HepG2 (cell line): ENCODE data around the gene RPS6KA5. TPM values are rescaled to one million over a fixed set of nuclear protein-coding genes. Genes with fewer than 3 reads are reported as not detected.

Source experiments
- ATAC-seq: fragments of 200-7000 bp; cut with Tn5 transposase; 3 replicates; pipeline ENCODE4 v1.9.1; 2020; ENCODE audit warnings: mild to moderate bottlenecking, moderate library complexity
- BruUV-seq: library from RNA; stranded (reverse); fragments of 400-500 nt; replicated peaks from 2 replicates; lab custom pipeline; 2021; lab: Mats Ljungman, UMichigan
- CTCF ChIA-PET: fragments of 300-600 bp; formaldehyde crosslinking; extraction: SDS; loops from one replicate; lab custom pipeline; 2021; ENCODE audit warnings: low total read pairs, inconsistent platforms, low intra/inter-chr PET ratio; lab: Yijun Ruan, JAX
- POLR2A ChIA-PET: fragments of 350-600 bp; sonication (Branson Sonifier 250); formaldehyde crosslinking; loops from one replicate; lab custom pipeline; 2020; ENCODE audit warnings: antibody characterized with exemption, inconsistent platforms; lab: Yijun Ruan, JAX
- DNase-seq: peaks from one replicate; pipeline ENCODE4 v3.0.0-alpha.2; 2015; ENCODE audit warnings: low spot score
- FAIRE-seq: peaks from 3 replicates; lab custom pipeline; 2011; peaks lifted over from hg19 to GRCh38; lab: Jason Lieb, UNC
- H2AFZ ChIP-seq: one replicate; pipeline ENCODE4 v1.6.1; 2011; ENCODE audit warnings: low read length, inconsistent platforms
- H3K27ac ChIP-seq: fragments of 300-600 bp; 3 replicates; pipeline ENCODE4 v1.8.0; 2011; ENCODE audit warnings: mixed run types, mild to moderate bottlenecking, mixed read lengths, low read length, inconsistent platforms; ENCODE audit not compliant: insufficient read depth; ENCODE audit errors: extremely low read length
- H3K27me3 ChIP-seq, 2 experiments: fragments of 200-600 bp in 1 of 2; 2 replicates in 1 of 2; 3 replicates in 1 of 2; pipeline versions ENCODE4 v1.6.0 to v1.8.0; 2011; ENCODE audit warnings: low read length in 2 of 2, mild to moderate bottlenecking in 2 of 2, moderate library complexity in 2 of 2, inconsistent platforms in 1 of 2; ENCODE audit not compliant: insufficient read depth in 2 of 2, control insufficient read depth in 1 of 2
- H3K36me3 ChIP-seq, 2 experiments: fragments of 200-600 bp in 1 of 2; replicated peaks in 1 of 2; 2 replicates in 1 of 2; 3 replicates in 1 of 2; pipeline versions ENCODE4 v1.5.1 to v1.8.0; 2011; ENCODE audit warnings: low read length in 2 of 2, inconsistent platforms in 1 of 2; ENCODE audit not compliant: insufficient read depth in 2 of 2, control insufficient read depth in 1 of 2
- H3K4me1 ChIP-seq: 2 replicates; pipeline ENCODE4 v1.5.1; 2012; ENCODE audit warnings: low read length, inconsistent platforms; ENCODE audit not compliant: insufficient read depth
- H3K4me2 ChIP-seq: 2 replicates; pipeline ENCODE4 v1.6.0; 2011; ENCODE audit warnings: low read depth, low read length, inconsistent platforms
- H3K4me3 ChIP-seq, 3 experiments: fragments of 200-600 bp in 1 of 3; sonication (generic), shearing (Covaris generic) in 1 of 3; replicated peaks in 1 of 3; 2 replicates each; pipeline ENCODE4 v1.5.1; 2011 to 2016; ENCODE audit warnings: low read length in 3 of 3, inconsistent platforms in 2 of 3, low read depth in 2 of 3, mild to moderate bottlenecking in 2 of 3, control low read depth in 1 of 3, mixed read lengths in 1 of 3; ENCODE audit not compliant: insufficient read depth in 1 of 3
- H3K79me2 ChIP-seq: one replicate; pipeline ENCODE4 v1.6.1; 2011; ENCODE audit warnings: low read length, inconsistent platforms; ENCODE audit not compliant: insufficient read depth
- H3K9ac ChIP-seq: 2 replicates; pipeline ENCODE4 v1.6.0; 2011; ENCODE audit warnings: mild to moderate bottlenecking, low read depth, low read length, inconsistent platforms; ENCODE audit not compliant: insufficient read depth
- H3K9me3 ChIP-seq: 2 replicates; pipeline ENCODE4 v1.5.1; 2012; ENCODE audit warnings: mild to moderate bottlenecking, low read length
- H4K20me1 ChIP-seq: 2 replicates; pipeline ENCODE4 v1.6.0; 2011; ENCODE audit warnings: inconsistent platforms, mild to moderate bottlenecking, low read length, moderate library complexity; ENCODE audit not compliant: insufficient read depth
- E2F2 ChIP-seq: sonication (generic); formaldehyde crosslinking; IDR thresholded peaks from 2 replicates; pipeline ENCODE4 v1.4.0; 2020; ENCODE audit warnings: missing genetic modification reagents, borderline replicate concordance
- GATA4 ChIP-seq: sonication (generic); IDR thresholded peaks from 2 replicates; pipeline ENCODE4 v1.6.1; 2016; ENCODE audit warnings: antibody characterized with exemption, low read depth, borderline replicate concordance
- NFIB ChIP-seq: sonication (generic); formaldehyde crosslinking; IDR thresholded peaks from 2 replicates; pipeline ENCODE4 v1.9.0; 2021; ENCODE audit warnings: missing genetic modification reagents, mild to moderate bottlenecking, borderline replicate concordance
- NPAS2 ChIP-seq: sonication (generic); formaldehyde crosslinking; IDR thresholded peaks from 2 replicates; pipeline ENCODE4 v1.8.0; 2022; ENCODE audit warnings: mild to moderate bottlenecking, missing genetic modification reagents, borderline replicate concordance
- TSC22D2 ChIP-seq: sonication (generic); formaldehyde crosslinking; IDR thresholded peaks from 2 replicates; pipeline ENCODE4 v1.5.1; 2020; ENCODE audit warnings: missing genetic modification reagents, mild to moderate bottlenecking, borderline replicate concordance
- ZFP82 ChIP-seq: sonication (generic); formaldehyde crosslinking; IDR thresholded peaks from 2 replicates; pipeline ENCODE4 v1.5.1; 2020; ENCODE audit warnings: mild to moderate bottlenecking, missing genetic modification reagents, borderline replicate concordance
- ZFX ChIP-seq: sonication (generic); formaldehyde crosslinking; IDR thresholded peaks from 2 replicates; pipeline ENCODE4 v1.4.0; 2020; ENCODE audit warnings: mild to moderate bottlenecking, low read depth, missing genetic modification reagents, moderate library complexity
- ZNF205 ChIP-seq: IDR thresholded peaks from 2 replicates; pipeline ENCODE4 v1.6.1; 2018; ENCODE audit warnings: missing biosample characterization, missing genetic modification reagents
- ZNF24 ChIP-seq: fragments of 450-650 bp; IDR thresholded peaks from 2 replicates; pipeline ENCODE4 v1.6.1; 2017; ENCODE audit warnings: antibody characterized with exemption, mild to moderate bottlenecking
- ZNF326 ChIP-seq: sonication (generic); formaldehyde crosslinking; IDR thresholded peaks from 2 replicates; pipeline ENCODE4 v1.4.0; 2020; ENCODE audit warnings: missing genetic modification reagents, borderline replicate concordance
- ZNF777 ChIP-seq: sonication (generic); formaldehyde crosslinking; IDR thresholded peaks from 2 replicates; pipeline ENCODE4 v1.4.0; 2020; ENCODE audit warnings: missing genetic modification reagents
- WGBS: methylation state at CpG from one replicate; pipeline ENCODE4 v1.1.6; 2017; ENCODE audit warnings: low lambda C conversion rate; 5-methylcytosine and 5-hydroxymethylcytosine counted together
- in situ Hi-C: cut with HindIII; loops from 2 replicates; pipeline ENCODE4 v1.10.0; 2017; ENCODE audit warnings: low pct_unique_long_range_greater_than_20kb; ENCODE audit not compliant: extremely low pct_ligation_motif_present
- intact Hi-C: fragments of 100-400 bp; cut with micrococcal nuclease; formaldehyde crosslinking; loops from one replicate; pipeline ENCODE4 v1.10.0; 2022; ENCODE audit not compliant: unreplicated experiment
- polyA plus RNA-seq, 8 experiments: library from polyadenylated mRNA; depleted of rRNA in 3 of 8; stranded (reverse) in 7 of 8; unstranded in 1 of 8; fragments of >200 nt; fragmentation: Illumina TruSeq in 4 of 8; extraction: Trizol in 4 of 8; gene quantifications; 2 replicates each; pipeline versions ENCODE4 v1.2.1 to v1.2.3, GENCODE V29; 2011 to 2016; ENCODE audit warnings: low read depth in 4 of 8, missing spikeins in 1 of 8, mixed read lengths in 1 of 8; ENCODE audit not compliant: insufficient read depth in 1 of 8
- total RNA-seq, 5 experiments: library from RNA; depleted of rRNA; stranded (reverse); fragments of >200 nt; fragmentation: Illumina TruSeq; extraction: Trizol; gene quantifications; 2 replicates each; pipeline ENCODE4 v1.2.3, GENCODE V29; 2016; ENCODE audit warnings: low read depth in 1 of 5
- TF ChIP-seq, protein P1 (sequence below): sonication (generic); formaldehyde crosslinking; IDR thresholded peaks from 2 replicates; pipeline ENCODE4 v1.5.1; 2020; ENCODE audit warnings: missing genetic modification reagents, mild to moderate bottlenecking, borderline replicate concordance

RPS6KA5 gene
- total and polyA plus RNA-seq, 2 of the 13 experiments (the other 11 are each of a cell fraction or from before 2014, with no cell fraction given) = 0.50 to 0.58 TPM

- POLR2A ChIA-PET = interaction anchor here (0.6 kb wide), 1 partner anchor 12 kb away, joined by 3 read pairs; the partner anchor contains the start of gene RPS6KA5
- Histone ChIP-seq H3K27ac (no peak overlapping the region), H3K36me3 (no peaks in the 10 kb centered on the region)
- DNase-seq = no peak
- TF ChIP-seq ZNF24 (no peak), ZNF205 (CRISPR knock-in tag) (no peak), NFIB (CRISPR knock-in tag) (no peak), ZNF777 (no peak), TSC22D2 (CRISPR knock-in tag) (no peak), NPAS2 (CRISPR knock-in tag) (no peak), ZFP82 (CRISPR knock-in tag) (no peak), E2F2 (CRISPR knock-in tag) (no peak), GATA4 (no peak), ZNF326 (CRISPR knock-in tag) (no peak), ZFX (CRISPR knock-in tag) (no peak)
- TF ChIP-seq, protein P1, sequence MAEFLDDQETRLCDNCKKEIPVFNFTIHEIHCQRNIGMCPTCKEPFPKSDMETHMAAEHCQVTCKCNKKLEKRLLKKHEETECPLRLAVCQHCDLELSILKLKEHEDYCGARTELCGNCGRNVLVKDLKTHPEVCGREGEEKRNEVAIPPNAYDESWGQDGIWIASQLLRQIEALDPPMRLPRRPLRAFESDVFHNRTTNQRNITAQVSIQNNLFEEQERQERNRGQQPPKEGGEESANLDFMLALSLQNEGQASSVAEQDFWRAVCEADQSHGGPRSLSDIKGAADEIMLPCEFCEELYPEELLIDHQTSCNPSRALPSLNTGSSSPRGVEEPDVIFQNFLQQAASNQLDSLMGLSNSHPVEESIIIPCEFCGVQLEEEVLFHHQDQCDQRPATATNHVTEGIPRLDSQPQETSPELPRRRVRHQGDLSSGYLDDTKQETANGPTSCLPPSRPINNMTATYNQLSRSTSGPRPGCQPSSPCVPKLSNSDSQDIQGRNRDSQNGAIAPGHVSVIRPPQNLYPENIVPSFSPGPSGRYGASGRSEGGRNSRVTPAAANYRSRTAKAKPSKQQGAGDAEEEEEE (CRISPR knock-in tag) = no peak
- TF ChIP-seq, all 625 proteins: peak for 0
- intact Hi-C loops = no loop called here
- ATAC-seq (no peak), FAIRE-seq (no peak)
- 71% methylated on average over 1 of the region's 1 CpG for WGBS
- no peaks in the 10 kb centered on the region for H3K4me1 ChIP-seq
- in situ Hi-C loops = no loop called here
- no TSS peak for BruUV-seq
- no peak overlapping the region for H3K4me2 ChIP-seq
- H3K79me2 ChIP-seq = no peaks in the 10 kb centered on the region
- H3K9ac ChIP-seq = no peak overlapping the region
- no peak overlapping the region for H2AFZ ChIP-seq
- no peak overlapping the region for H3K4me3 ChIP-seq
- CTCF ChIA-PET = no interaction called here
- no peaks in the 10 kb centered on the region for H3K9me3 ChIP-seq
- H4K20me1 ChIP-seq = no peaks in the 10 kb centered on the region
- no peaks in the 10 kb centered on the region for H3K27me3 ChIP-seq
Observed at GRCh38 chr14:91048676-91049075, 11.8 kb downstream of the RPS6KA5 start.
